Gastrocnemius medialis (tissue), 4 donors: Measurements from ENCODE around the gene PDE6A. TPM values are rescaled to one million over a fixed set of nuclear protein-coding genes. Genes with fewer than 3 reads are reported as not detected.

Source experiments
- ATAC-seq, 2 donors: fragments of 150-250 bp; one replicate each; pipeline ENCODE4 v1.9.1; 2016
- DNase-seq, 2 donors: peaks; one replicate each; pipeline ENCODE4 v3.0.0-alpha.2; 2019
- H3K27ac ChIP-seq, 4 donors: fragments of 200-600 bp; sonication (generic); 1 replicate in 1 of 4; 2 replicates in 3 of 4; pipeline ENCODE4 v1.5.1; 2016 to 2018; ENCODE audit warnings: mild to moderate bottlenecking in 2 of 4, moderate library complexity in 1 of 4
- H3K27me3 ChIP-seq, 3 donors: fragments of 200-600 bp; sonication (generic) in 2 of 3; 1 replicate in 1 of 3; 2 replicates in 2 of 3; pipeline versions ENCODE4 v1.5.1 to v1.6.0; 2016 to 2019; ENCODE audit warnings: mild to moderate bottlenecking in 1 of 3, moderate library complexity in 1 of 3
- H3K36me3 ChIP-seq, 2 donors: fragments of 200-600 bp; sonication (generic) in 1 of 2; one replicate each; pipeline ENCODE4 v1.5.1; 2017 to 2018
- H3K4me1 ChIP-seq, 2 donors: fragments of 200-600 bp; sonication (generic) in 1 of 2; one replicate each; pipeline ENCODE4 v1.5.1; 2016 to 2017; ENCODE audit warnings: mild to moderate bottlenecking in 2 of 2
- H3K4me3 ChIP-seq, 4 donors: fragments of 200-600 bp; sonication (generic) in 3 of 4; 1 replicate in 1 of 4; 2 replicates in 3 of 4; pipeline ENCODE4 v1.5.1; 2016 to 2019; ENCODE audit warnings: mild to moderate bottlenecking in 2 of 4
- H3K9me3 ChIP-seq, 3 donors: fragments of 200-600 bp; sonication (generic) in 2 of 3; 1 replicate in 1 of 3; 2 replicates in 2 of 3; pipeline ENCODE4 v1.5.1; 2016 to 2019
- POLR2A ChIP-seq, 2 donors: fragments of 450-650 bp; IDR thresholded peaks; one replicate each; pipeline ENCODE4 v1.6.1; 2017; ENCODE audit warnings: antibody characterized with exemption in 2 of 2, mild to moderate bottlenecking in 2 of 2, moderate library complexity in 2 of 2
- in situ Hi-C, 4 donors: fragments of 200-750 bp; cut with MboI; loops; one replicate each; pipeline versions ENCODE4 v1.15.0 to v1.8.0; 2017; ENCODE audit warnings: low sequenced_read_pairs in 4 of 4
- intact Hi-C: fragments of 100-400 bp; cut with DNase I; formaldehyde crosslinking; loops from one replicate; pipeline ENCODE4 v1.15.1; 2023; ENCODE audit warnings: low total_unique reads
- total RNA-seq, 4 donors: library from RNA; depleted of rRNA; stranded (reverse); fragments of >200 nt; gene quantifications; one replicate each; pipeline versions ENCODE4 v1.1.0 to v1.2.3, GENCODE V29; 2016
- TF ChIP-seq, protein P1 (sequence below), 5 experiments: fragments of 450-650 bp in 3 of 5; fragments of 200-600 bp in 2 of 5; sonication (generic) in 2 of 5; IDR thresholded peaks in 4 of 5; conservative IDR thresholded peaks in 1 of 5; 1 replicate in 4 of 5; 2 replicates in 1 of 5; pipeline ENCODE4 v1.5.1; 2016 to 2019; ENCODE audit warnings: antibody characterized with exemption in 5 of 5, mild to moderate bottlenecking in 3 of 5, moderate library complexity in 3 of 5

Gene PDE6A
- total RNA-seq, 4 donors from 2014 or later: not detected

DNA sequence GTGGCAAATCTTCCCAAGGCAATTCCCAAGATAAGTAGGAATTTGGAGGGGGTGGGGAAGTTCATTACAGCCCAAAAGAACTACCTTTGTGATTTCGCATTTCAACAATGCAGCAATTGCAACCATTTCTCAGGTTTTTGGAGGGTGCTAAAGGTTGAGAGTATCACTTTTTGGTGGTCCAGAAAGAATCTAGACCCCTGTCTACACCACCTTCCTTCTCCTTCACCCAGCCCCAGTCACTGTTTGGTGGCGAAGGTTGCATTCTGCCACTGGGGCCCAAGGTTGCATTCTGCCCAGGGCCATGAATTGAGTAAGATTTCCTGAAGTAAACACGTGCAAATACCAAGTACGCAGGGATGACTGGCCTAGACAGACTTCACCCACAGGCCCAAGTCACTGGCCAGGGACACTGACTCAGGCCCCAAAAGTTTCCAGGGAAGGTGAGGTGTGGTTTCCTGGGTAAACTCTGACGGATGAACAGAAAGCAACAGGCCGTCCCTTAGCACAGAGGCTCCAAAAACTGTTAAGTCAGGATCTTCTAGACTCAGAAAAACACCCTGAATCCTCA lies 5.7 kb downstream of the PDE6A start:
- H3K27me3 ChIP-seq: no peaks in the 10 kb centered on the region
- H3K9me3 ChIP-seq: no peaks in the 10 kb centered on the region
- DNase-seq (peak in 1 of 2 donors; percentile 27), ATAC-seq (peak; percentile 59 to 73)
- TF ChIP-seq POLR2A (IDR thresholded peaks at IDR 0.05): no peak
- TF ChIP-seq, protein P1, sequence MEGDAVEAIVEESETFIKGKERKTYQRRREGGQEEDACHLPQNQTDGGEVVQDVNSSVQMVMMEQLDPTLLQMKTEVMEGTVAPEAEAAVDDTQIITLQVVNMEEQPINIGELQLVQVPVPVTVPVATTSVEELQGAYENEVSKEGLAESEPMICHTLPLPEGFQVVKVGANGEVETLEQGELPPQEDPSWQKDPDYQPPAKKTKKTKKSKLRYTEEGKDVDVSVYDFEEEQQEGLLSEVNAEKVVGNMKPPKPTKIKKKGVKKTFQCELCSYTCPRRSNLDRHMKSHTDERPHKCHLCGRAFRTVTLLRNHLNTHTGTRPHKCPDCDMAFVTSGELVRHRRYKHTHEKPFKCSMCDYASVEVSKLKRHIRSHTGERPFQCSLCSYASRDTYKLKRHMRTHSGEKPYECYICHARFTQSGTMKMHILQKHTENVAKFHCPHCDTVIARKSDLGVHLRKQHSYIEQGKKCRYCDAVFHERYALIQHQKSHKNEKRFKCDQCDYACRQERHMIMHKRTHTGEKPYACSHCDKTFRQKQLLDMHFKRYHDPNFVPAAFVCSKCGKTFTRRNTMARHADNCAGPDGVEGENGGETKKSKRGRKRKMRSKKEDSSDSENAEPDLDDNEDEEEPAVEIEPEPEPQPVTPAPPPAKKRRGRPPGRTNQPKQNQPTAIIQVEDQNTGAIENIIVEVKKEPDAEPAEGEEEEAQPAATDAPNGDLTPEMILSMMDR (IDR thresholded peaks at IDR 0.05 in 4 of 5, conservative IDR thresholded peaks at IDR 0.05 in 1 of 5): no peak
- no peaks in the 10 kb centered on the region for H3K36me3 ChIP-seq
- in situ Hi-C loops: no loop called here
- intact Hi-C loops: loop anchor here (5.0 kb wide), 1 partner anchor 38 kb away; no protein-coding TSS in a partner anchor
- no peak overlapping the region for H3K4me3 ChIP-seq
- H3K27ac ChIP-seq: peak overlapping the region in 2 of 4 donors; percentile 31 to 41
- H3K4me1 ChIP-seq: peaks cover 0 to 11% of the 10 kb centered on the region in 2 donors

DNA sequence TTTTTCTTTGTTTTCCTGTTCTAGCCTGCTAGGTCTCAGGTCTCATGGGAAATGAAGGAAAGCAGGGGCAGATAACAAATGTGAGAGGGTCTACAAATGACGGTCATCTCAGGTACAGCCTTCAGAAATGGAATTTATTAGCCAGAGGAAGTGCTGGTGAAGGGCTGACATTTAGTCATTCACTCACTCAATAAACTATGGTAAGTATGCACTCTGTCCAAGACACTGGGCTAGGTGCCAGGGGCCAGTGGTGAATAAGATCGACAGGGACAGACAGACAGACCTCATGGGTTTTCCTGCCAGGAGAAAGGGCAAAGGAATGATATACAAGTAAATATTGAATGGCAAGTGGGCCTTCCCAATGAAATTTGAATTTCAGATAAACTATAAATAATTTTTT lies 6.3 kb downstream of the PDE6A start:
- in situ Hi-C loops (no loop called here), intact Hi-C loops (loop anchor here (5.0 kb wide), 1 partner anchor 39 kb away; no protein-coding TSS in a partner anchor)
- DNase-seq: peak in 1 of 2 donors; percentile 54
- Histone ChIP-seq H3K4me1 (peaks cover 0 to 11% of the 10 kb centered on the region in 2 donors), H3K27ac (no peak overlapping the region), H3K4me3 (no peak overlapping the region), H3K27me3 (no peaks in the 10 kb centered on the region), H3K9me3 (no peaks in the 10 kb centered on the region), H3K36me3 (no peaks in the 10 kb centered on the region)
- ATAC-seq: peak in 1 of 2 donors; percentile 49
- TF ChIP-seq, protein P1 (IDR thresholded peaks at IDR 0.05 in 4 of 5, conservative IDR thresholded peaks at IDR 0.05 in 1 of 5): no peak
- TF ChIP-seq POLR2A (IDR thresholded peaks at IDR 0.05): no peak

DNA sequence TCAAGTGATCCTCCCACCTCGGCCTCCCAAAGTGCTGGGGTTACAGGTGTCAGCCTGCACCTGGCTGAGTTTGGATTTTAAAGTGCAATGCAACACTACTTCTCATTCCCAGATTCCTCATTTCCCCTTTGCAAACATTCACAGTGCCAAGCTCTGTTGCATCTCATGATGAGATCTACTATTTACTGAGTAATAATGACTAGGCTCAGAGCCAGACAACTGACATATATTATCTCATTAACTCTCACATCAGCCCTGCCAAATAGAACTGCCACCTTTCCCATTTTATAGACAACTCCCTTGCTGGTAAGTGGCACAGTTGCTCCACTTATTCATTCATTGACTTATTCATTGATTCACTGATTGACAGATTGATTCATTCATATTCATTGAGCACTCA lies 7.0 kb downstream of the PDE6A start:
- ATAC-seq (no peak), DNase-seq (no peak)
- in situ Hi-C loops: no loop called here
- TF ChIP-seq, protein P1 (IDR thresholded peaks at IDR 0.05 in 4 of 5, conservative IDR thresholded peaks at IDR 0.05 in 1 of 5): no peak
- TF ChIP-seq POLR2A (IDR thresholded peaks at IDR 0.05): no peak
- intact Hi-C loops: loop anchor here (2.0 to 5.0 kb wide), 2 partner anchors 40 to 53 kb away; no protein-coding TSS in a partner anchor
- Histone ChIP-seq H3K27me3 (no peaks in the 10 kb centered on the region), H3K4me3 (no peak overlapping the region), H3K9me3 (no peaks in the 10 kb centered on the region), H3K27ac (no peak overlapping the region), H3K36me3 (no peaks in the 10 kb centered on the region), H3K4me1 (peaks cover 0 to 11% of the 10 kb centered on the region in 2 donors)

DNA sequence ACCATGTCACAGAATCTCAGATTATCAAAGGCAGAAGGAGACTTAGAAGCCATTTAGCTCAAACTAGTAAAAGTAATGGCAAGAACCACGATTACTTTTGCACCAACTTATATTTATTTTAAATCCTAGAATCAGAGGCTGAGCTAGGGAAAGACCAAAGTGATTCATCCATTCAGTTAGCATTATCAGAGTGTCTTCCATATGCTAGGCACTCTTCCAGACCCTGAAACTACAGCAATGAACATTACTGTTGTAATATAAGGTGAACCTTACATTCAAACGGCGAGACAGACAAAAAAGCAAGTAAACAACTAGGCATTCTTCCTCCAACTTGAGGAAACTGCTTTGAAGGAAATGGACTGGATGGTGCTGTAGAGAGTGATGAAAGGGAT lies 7.9 kb downstream of the PDE6A start:
- Histone ChIP-seq H3K36me3 (no peaks in the 10 kb centered on the region), H3K4me3 (no peak overlapping the region), H3K9me3 (no peaks in the 10 kb centered on the region), H3K4me1 (peaks cover 0 to 14% of the 10 kb centered on the region in 2 donors), H3K27me3 (no peaks in the 10 kb centered on the region), H3K27ac (no peak overlapping the region)
- in situ Hi-C loops (no loop called here), intact Hi-C loops (loop anchor here (2.0 to 5.0 kb wide), 2 partner anchors 41 to 54 kb away; no protein-coding TSS in a partner anchor)
- TF ChIP-seq POLR2A (IDR thresholded peaks at IDR 0.05): no peak
- TF ChIP-seq, protein P1 (IDR thresholded peaks at IDR 0.05 in 4 of 5, conservative IDR thresholded peaks at IDR 0.05 in 1 of 5): no peak
- ATAC-seq: no peak
- no peak for DNase-seq
